Colonic mucosa (tissue), 4 donors: Measurements from ENCODE around the gene DLGAP4. TPM values are rescaled to one million over a fixed set of nuclear protein-coding genes. Genes with fewer than 3 reads are reported as not detected.

ENCODE experiments used
- DNase-seq: peaks from one replicate; pipeline ENCODE4 v3.0.0-alpha.2; 2020
- H3K27ac ChIP-seq: fragments of 200-600 bp; one replicate; pipeline ENCODE4 v1.8.0; 2021
- H3K27me3 ChIP-seq: fragments of 200-600 bp; one replicate; pipeline ENCODE4 v1.8.0; 2021
- H3K36me3 ChIP-seq: fragments of 200-600 bp; one replicate; pipeline ENCODE4 v1.8.0; 2021
- H3K4me1 ChIP-seq: fragments of 200-600 bp; one replicate; pipeline ENCODE4 v1.8.0; 2021; ENCODE audit warnings: mild to moderate bottlenecking
- H3K4me3 ChIP-seq: fragments of 200-600 bp; one replicate; pipeline ENCODE4 v1.8.0; 2021
- H3K9ac ChIP-seq, 2 donors: one replicate each; pipeline ENCODE4 v1.7.0; 2013; ENCODE audit warnings: control low read depth in 2 of 2, low read depth in 2 of 2, low read length in 2 of 2
- H3K9me3 ChIP-seq: fragments of 200-600 bp; one replicate; pipeline ENCODE4 v1.8.0; 2021
- intact Hi-C: fragments of 100-400 bp; cut with DNase I; formaldehyde crosslinking; loops from one replicate; pipeline ENCODE4 v1.14.1; 2022
- total RNA-seq, 2 donors: library from RNA; stranded (reverse); fragmentation: NEBNext Ultra II Directional in 1 of 2; extraction: Animal tissue kit (Norgen Biotek cat#: 25700) in 1 of 2; gene quantifications; one replicate each; pipeline ENCODE4 v1.2.1, GENCODE V29; 2021
- TF ChIP-seq, protein P1 (sequence below): fragments of 200-600 bp; IDR thresholded peaks from one replicate; pipeline ENCODE4 v1.8.0; 2022; ENCODE audit warnings: antibody characterized with exemption, mild to moderate bottlenecking
- donor health status: healthy.
- donor health status: DM: no; HTN: no; CAD: no.
- donor health status: DM: no; HTN: no; CAD: no.

Gene DLGAP4
- total RNA-seq, 2 donors from 2014 or later, result 43.1 to 48.6 TPM

GRCh38 chr20:36390719-36391415, 84.7 kb downstream of the DLGAP4 start:
- Histone ChIP-seq H3K27me3 (no peaks in the 10 kb centered on the region), H3K9me3 (no peaks in the 10 kb centered on the region), H3K9ac (no peak overlapping the region), H3K4me3 (no peak overlapping the region), H3K27ac (no peak overlapping the region), H3K36me3 (no peaks in the 10 kb centered on the region), H3K4me1 (no peaks in the 10 kb centered on the region)
- DNase-seq, result no peak
- TF ChIP-seq, protein P1, sequence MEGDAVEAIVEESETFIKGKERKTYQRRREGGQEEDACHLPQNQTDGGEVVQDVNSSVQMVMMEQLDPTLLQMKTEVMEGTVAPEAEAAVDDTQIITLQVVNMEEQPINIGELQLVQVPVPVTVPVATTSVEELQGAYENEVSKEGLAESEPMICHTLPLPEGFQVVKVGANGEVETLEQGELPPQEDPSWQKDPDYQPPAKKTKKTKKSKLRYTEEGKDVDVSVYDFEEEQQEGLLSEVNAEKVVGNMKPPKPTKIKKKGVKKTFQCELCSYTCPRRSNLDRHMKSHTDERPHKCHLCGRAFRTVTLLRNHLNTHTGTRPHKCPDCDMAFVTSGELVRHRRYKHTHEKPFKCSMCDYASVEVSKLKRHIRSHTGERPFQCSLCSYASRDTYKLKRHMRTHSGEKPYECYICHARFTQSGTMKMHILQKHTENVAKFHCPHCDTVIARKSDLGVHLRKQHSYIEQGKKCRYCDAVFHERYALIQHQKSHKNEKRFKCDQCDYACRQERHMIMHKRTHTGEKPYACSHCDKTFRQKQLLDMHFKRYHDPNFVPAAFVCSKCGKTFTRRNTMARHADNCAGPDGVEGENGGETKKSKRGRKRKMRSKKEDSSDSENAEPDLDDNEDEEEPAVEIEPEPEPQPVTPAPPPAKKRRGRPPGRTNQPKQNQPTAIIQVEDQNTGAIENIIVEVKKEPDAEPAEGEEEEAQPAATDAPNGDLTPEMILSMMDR, result no peak
- intact Hi-C loops, result no loop called here

DNA sequence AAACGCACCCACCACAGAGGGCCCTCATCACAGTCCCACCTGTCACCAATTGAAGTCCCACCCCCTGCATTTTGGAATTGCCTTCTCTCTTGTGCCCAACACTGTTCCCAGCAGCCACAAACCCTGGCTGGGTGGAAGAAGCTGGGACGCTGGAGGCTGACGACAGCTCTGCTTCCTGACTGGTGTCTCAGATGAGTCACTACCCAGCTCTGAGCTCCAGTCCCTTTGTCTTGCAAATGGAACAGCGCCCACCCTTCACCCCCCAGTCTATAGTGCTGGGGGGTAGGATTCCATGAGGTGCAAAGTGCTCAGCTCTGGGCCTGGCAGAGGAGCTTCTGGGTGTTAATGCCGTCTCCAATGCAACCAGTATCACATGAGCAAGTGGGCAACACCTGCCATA, 85.3 kb downstream of the DLGAP4 start:
- H3K9ac ChIP-seq, result no peak overlapping the region
- H3K36me3 ChIP-seq, result no peaks in the 10 kb centered on the region
- no peak overlapping the region for H3K27ac ChIP-seq
- TF ChIP-seq, protein P1, result no peak
- no peaks in the 10 kb centered on the region for H3K27me3 ChIP-seq
- H3K4me1 ChIP-seq, result no peaks in the 10 kb centered on the region
- H3K4me3 ChIP-seq, result no peak overlapping the region
- DNase-seq, result no peak
- intact Hi-C loops, result no loop called here
- no peaks in the 10 kb centered on the region for H3K9me3 ChIP-seq

GRCh38 chr20:36391955-36392354, 85.8 kb downstream of the DLGAP4 start:
- no peaks in the 10 kb centered on the region for H3K36me3 ChIP-seq
- H3K9ac ChIP-seq, result no peak overlapping the region
- intact Hi-C loops, result no loop called here
- no peaks in the 10 kb centered on the region for H3K4me1 ChIP-seq
- DNase-seq, result no peak
- no peak overlapping the region for H3K4me3 ChIP-seq
- H3K27ac ChIP-seq, result no peak overlapping the region
- no peaks in the 10 kb centered on the region for H3K9me3 ChIP-seq
- no peaks in the 10 kb centered on the region for H3K27me3 ChIP-seq
- TF ChIP-seq, protein P1, result no peak

- intact Hi-C loops, result no loop called here
- Histone ChIP-seq H3K4me3 (no peak overlapping the region), H3K27ac (no peak overlapping the region), H3K9ac (no peak overlapping the region), H3K4me1 (no peaks in the 10 kb centered on the region), H3K9me3 (no peaks in the 10 kb centered on the region), H3K36me3 (no peaks in the 10 kb centered on the region), H3K27me3 (no peaks in the 10 kb centered on the region)
- TF ChIP-seq, protein P1, result no peak
- no peak for DNase-seq
Observed at GRCh38 chr20:36392989-36393388, 86.8 kb downstream of the DLGAP4 start.

DNA sequence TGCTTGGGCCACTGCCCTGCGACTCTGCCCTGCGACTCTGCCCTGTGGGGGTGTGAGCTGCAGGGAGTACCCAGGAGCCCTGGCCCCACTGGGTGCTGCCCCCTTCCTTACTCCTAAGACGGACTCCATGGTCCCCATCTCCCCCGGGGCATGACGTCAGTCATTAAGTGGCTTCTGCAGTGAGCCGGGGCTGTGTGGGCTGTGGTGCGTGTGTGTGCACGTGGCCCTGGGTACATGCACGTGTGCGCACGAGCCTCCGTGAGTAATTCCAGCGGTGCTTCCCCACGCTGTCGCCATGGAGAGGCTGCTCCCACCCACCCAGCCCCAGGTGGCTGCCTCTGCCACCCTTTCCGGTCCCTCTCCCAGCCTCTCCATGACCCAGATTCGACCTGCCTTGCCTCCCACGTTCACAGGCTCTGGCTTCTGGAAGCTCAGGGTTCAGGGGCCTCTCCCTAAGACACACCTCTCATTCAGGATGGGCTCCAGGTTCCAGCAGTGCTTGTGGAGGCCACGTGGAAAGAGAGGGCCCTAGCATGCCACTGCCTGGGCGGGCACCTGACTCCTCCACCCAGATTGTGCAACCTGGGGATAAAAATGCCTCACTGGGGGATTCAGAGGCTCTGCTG, 88.3 kb downstream of the DLGAP4 start:
- no peaks in the 10 kb centered on the region for H3K27me3 ChIP-seq
- H3K9me3 ChIP-seq, result no peaks in the 10 kb centered on the region
- TF ChIP-seq, protein P1, result no peak
- DNase-seq, result no peak
- no peaks in the 10 kb centered on the region for H3K4me1 ChIP-seq
- H3K27ac ChIP-seq, result no peak overlapping the region
- no peak overlapping the region for H3K4me3 ChIP-seq
- intact Hi-C loops, result no loop called here
- no peak overlapping the region for H3K9ac ChIP-seq
- no peaks in the 10 kb centered on the region for H3K36me3 ChIP-seq
